Naive thymus-derived CD4-positive, alpha-beta T cell (primary cell): Measurements from ENCODE around the gene DNAJC17. TPM values are rescaled to one million over a fixed set of nuclear protein-coding genes. Genes with fewer than 3 reads are reported as not detected.

ENCODE experiments used
- ATAC-seq: fragments of 150-1000 bp; cut with Tn5 transposase; 2 replicates; pipeline ENCODE4 v1.10.0; 2021; ENCODE audit warnings: mild to moderate bottlenecking, moderate library complexity
- CTCF ChIA-PET: fragments of 350-600 bp; sonication (Branson Sonifier 250); formaldehyde crosslinking; loops from one replicate; lab custom pipeline; 2021; ENCODE audit warnings: antibody characterized with exemption; lab: Charles Lee
- POLR2A ChIA-PET: fragments of 350-600 bp; sonication (Branson Sonifier 250); formaldehyde crosslinking; loops from one replicate; lab custom pipeline; 2021; ENCODE audit warnings: antibody characterized with exemption, inconsistent platforms; lab: Charles Lee
- DNase-seq, 9 donors: peaks; one replicate each; pipeline versions ENCODE4 v3.0.0 to v3.0.0-alpha.2; 2020 to 2022; ENCODE audit warnings: mixed read lengths in 1 of 9
- H3K27ac ChIP-seq: one replicate; pipeline ENCODE4 v1.7.0; 2013; ENCODE audit warnings: mild to moderate bottlenecking, low read depth, low read length, moderate library complexity
- H3K27me3 ChIP-seq, 2 donors: one replicate each; pipeline ENCODE4 v1.7.0; 2013; ENCODE audit warnings: low read length in 2 of 2, mild to moderate bottlenecking in 2 of 2, moderate library complexity in 2 of 2; ENCODE audit not compliant: control insufficient read depth in 2 of 2, insufficient read depth in 2 of 2
- H3K36me3 ChIP-seq, 3 experiments: 1 replicate in 2 of 3; 2 replicates in 1 of 3; pipeline ENCODE4 v1.7.0; 2013; ENCODE audit warnings: low read length in 3 of 3, mild to moderate bottlenecking in 3 of 3, moderate library complexity in 1 of 3; ENCODE audit not compliant: insufficient read depth in 3 of 3, control insufficient read depth in 2 of 3
- H3K4me1 ChIP-seq, 2 donors: one replicate each; pipeline ENCODE4 v1.7.0; 2013; ENCODE audit warnings: low read length in 2 of 2, mild to moderate bottlenecking in 2 of 2, moderate library complexity in 1 of 2; ENCODE audit not compliant: control insufficient read depth in 2 of 2, insufficient read depth in 2 of 2
- H3K4me3 ChIP-seq: 2 replicates; pipeline ENCODE4 v1.7.0; 2013; ENCODE audit warnings: mild to moderate bottlenecking, low read length
- H3K9me3 ChIP-seq, 3 experiments: 1 replicate in 2 of 3; 2 replicates in 1 of 3; pipeline ENCODE4 v1.7.0; 2013; ENCODE audit warnings: low read length in 3 of 3; ENCODE audit not compliant: control insufficient read depth in 2 of 3
- H3K27ac Mint-ChIP-seq, 9 donors: one replicate each; pipeline ENCODE4 v1.8.0; 2020 to 2022; ENCODE audit warnings: mixed read lengths in 9 of 9, mild to moderate bottlenecking in 8 of 9, moderate library complexity in 5 of 9, inconsistent platforms in 2 of 9
- H3K27me3 Mint-ChIP-seq, 5 donors: one replicate each; pipeline ENCODE4 v1.8.0; 2021 to 2022; ENCODE audit warnings: mixed read lengths in 5 of 5, mild to moderate bottlenecking in 1 of 5
- H3K36me3 Mint-ChIP-seq, 5 donors: one replicate each; pipeline ENCODE4 v1.8.0; 2020 to 2022; ENCODE audit warnings: mixed read lengths in 5 of 5, mild to moderate bottlenecking in 3 of 5, inconsistent platforms in 1 of 5
- H3K4me1 Mint-ChIP-seq, 7 donors: one replicate each; pipeline ENCODE4 v1.8.0; 2020 to 2022; ENCODE audit warnings: mixed read lengths in 7 of 7, mild to moderate bottlenecking in 3 of 7, inconsistent platforms in 1 of 7
- H3K4me3 Mint-ChIP-seq, 10 donors: one replicate each; pipeline ENCODE4 v1.8.0; 2020 to 2022; ENCODE audit warnings: mild to moderate bottlenecking in 10 of 10, mixed read lengths in 10 of 10, moderate library complexity in 6 of 10, inconsistent platforms in 2 of 10
- H3K9me3 Mint-ChIP-seq, 11 donors: one replicate each; pipeline ENCODE4 v1.8.0; 2020 to 2022; ENCODE audit warnings: mixed read lengths in 11 of 11, mild to moderate bottlenecking in 4 of 11, inconsistent platforms in 1 of 11, moderate library complexity in 1 of 11
- intact Hi-C, 2 donors: fragments of 100-400 bp; cut with micrococcal nuclease; formaldehyde crosslinking; loops; one replicate each; pipeline ENCODE4 v1.15.1; 2023
- polyA plus RNA-seq, 2 donors: library from polyadenylated mRNA; unstranded; fragments of 300-500 nt; fragmentation: Illumina TruSeq; gene quantifications; one replicate each; pipeline ENCODE4 v1.2.3, GENCODE V29; 2021
- total RNA-seq, 6 experiments: library from RNA in 5 of 6; stranded (reverse) in 5 of 6; gene quantifications; 1 replicate in 5 of 6; 2 replicates in 1 of 6; pipeline ENCODE4 v1.2.3 and lab custom pipeline; 2021 to 2026

The DNAJC17 gene
- total and polyA plus RNA-seq, 7 experiments from 2014 or later, result 28.8 to 50.9 (median 35.5) TPM

DNA sequence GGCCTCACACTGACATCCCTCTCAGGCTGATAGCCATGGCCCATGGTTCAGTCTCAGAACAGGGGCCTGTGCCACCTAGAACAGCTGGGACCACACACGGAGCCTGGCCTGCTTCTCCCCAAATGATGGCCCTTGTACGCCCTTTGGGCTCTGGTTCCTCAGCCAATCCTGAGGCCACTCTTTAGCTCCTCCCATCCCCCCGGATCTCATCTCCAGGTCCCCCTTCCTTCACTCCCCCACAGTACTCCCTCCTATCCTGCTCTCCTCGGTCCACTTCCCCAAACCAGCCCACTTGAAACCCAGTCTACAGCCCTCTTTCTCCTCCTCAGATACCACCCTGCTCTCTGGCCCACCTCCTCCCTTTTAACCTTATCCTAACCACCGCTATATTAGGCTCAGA, 18.2 kb downstream of the DNAJC17 start:
- Mint-ChIP-seq H3K27ac (peak overlapping the region in 2 of 9 donors; percentile 36 to 40), H3K4me3 (peak overlapping the region in 4 of 10 donors; percentile 14 to 49 (median 22)), H3K4me1 (peaks cover 21 to 35% (median 30%) of the 10 kb centered on the region in 7 donors), H3K36me3 (peaks cover 0 to 9% (median 3%) of the 10 kb centered on the region in 5 donors), H3K27me3 (no peaks in the 10 kb centered on the region), H3K9me3 (no peaks in the 10 kb centered on the region)
- POLR2A ChIA-PET, result interaction anchor here (0.5 kb wide), 1 partner anchor 157 kb away, joined by 3 read pairs; no protein-coding TSS in a partner anchor
- no peak overlapping the region for H3K27ac ChIP-seq
- H3K36me3 ChIP-seq, result peaks cover 0 to 19% (median 0%) of the 10 kb centered on the region in 3 experiments
- H3K4me3 ChIP-seq, result no peak overlapping the region
- H3K27me3 ChIP-seq, result no peaks in the 10 kb centered on the region
- peaks cover 14 to 18% of the 10 kb centered on the region in 2 donors for H3K4me1 ChIP-seq
- ATAC-seq (no peak), DNase-seq (no peak)
- CTCF ChIA-PET, result interaction anchor here (0.5 kb wide), 1 partner anchor 110 kb away, joined by 3 read pairs; no protein-coding TSS in a partner anchor
- H3K9me3 ChIP-seq, result no peaks in the 10 kb centered on the region
- intact Hi-C loops, result no loop called here

DNA sequence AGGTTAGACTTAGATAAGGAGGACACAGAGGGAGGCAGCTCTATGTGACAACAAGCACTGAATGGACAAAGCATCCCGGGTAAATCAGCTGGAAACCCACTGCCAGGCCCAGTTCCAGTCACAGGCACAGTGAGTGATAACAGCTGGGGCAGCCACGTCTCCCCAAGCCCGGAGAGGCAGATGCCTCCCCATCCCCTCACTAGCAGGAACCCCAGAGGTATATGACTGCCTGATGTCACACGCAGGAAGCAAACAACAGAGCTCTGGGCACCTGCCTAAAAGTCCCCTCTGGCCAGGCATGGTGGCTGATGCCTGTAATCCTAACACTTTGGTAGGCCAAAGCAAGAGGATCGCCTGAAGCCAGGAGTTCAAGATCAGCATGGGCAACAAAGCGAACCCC, 19.3 kb downstream of the DNAJC17 start:
- CTCF ChIA-PET, result interaction anchor here (0.8 to 0.9 kb wide), 3 partner anchors 106 to 395 kb away, joined by 3 read pairs; partner anchors contain the start of gene VPS18
- intact Hi-C loops, result no loop called here
- H3K36me3 ChIP-seq, result peaks cover 0 to 14% (median 0%) of the 10 kb centered on the region in 3 experiments
- peaks cover 14 to 18% of the 10 kb centered on the region in 2 donors for H3K4me1 ChIP-seq
- Mint-ChIP-seq H3K4me1 (peaks cover 21 to 35% (median 25%) of the 10 kb centered on the region in 7 donors), H3K9me3 (no peaks in the 10 kb centered on the region), H3K4me3 (peak overlapping the region in 3 of 10 donors; percentile 54 to 63 (median 56)), H3K36me3 (peaks cover 0 to 5% (median under 1%) of the 10 kb centered on the region in 5 donors), H3K27ac (peak overlapping the region in 5 of 9 donors; percentile 3 to 36 (median 20)), H3K27me3 (no peaks in the 10 kb centered on the region)
- no peaks in the 10 kb centered on the region for H3K27me3 ChIP-seq
- H3K27ac ChIP-seq, result no peak overlapping the region
- ATAC-seq, result no peak
- POLR2A ChIA-PET, result no interaction called here
- DNase-seq, result no peak
- no peaks in the 10 kb centered on the region for H3K9me3 ChIP-seq
- H3K4me3 ChIP-seq, result no peak overlapping the region

DNA sequence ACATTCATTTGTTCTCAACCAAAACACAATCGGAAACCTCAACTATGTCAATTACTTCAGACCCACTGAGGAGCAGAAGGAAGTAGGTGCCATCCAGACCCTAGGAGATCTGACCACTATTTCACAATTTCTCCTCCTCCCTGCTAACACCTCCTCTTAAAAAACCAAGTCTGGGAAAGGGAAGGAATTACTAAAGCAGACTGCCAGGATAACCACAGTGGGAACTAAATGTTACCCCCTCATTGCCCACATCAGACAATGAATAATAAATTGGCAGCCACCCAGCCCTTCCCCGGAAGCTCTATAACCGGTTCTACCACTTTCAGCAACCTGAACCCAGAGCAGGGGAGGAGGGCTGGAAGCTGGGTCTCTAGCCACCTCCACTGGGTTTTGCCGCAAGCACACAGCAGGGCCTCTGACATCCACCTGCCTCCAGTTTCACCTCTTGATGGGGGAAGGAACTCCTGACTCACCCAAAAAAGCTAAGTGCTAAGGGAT, 19.9 kb downstream of the DNAJC17 start:
- Histone ChIP-seq H3K9me3 (no peaks in the 10 kb centered on the region), H3K4me1 (peaks cover 14 to 18% of the 10 kb centered on the region in 2 donors), H3K4me3 (no peak overlapping the region), H3K27ac (no peak overlapping the region), H3K36me3 (peaks cover 0 to 11% (median 0%) of the 10 kb centered on the region in 3 experiments), H3K27me3 (no peaks in the 10 kb centered on the region)
- DNase-seq (peak in 5 of 9 donors; percentile 35 to 47 (median 39)), ATAC-seq (peak; percentile 56)
- ChIA-PET CTCF (interaction anchor here (0.8 to 0.9 kb wide), 3 partner anchors 106 to 395 kb away, joined by 3 read pairs; partner anchors contain the start of gene VPS18), POLR2A (no interaction called here)
- peaks cover 0 to 5% (median 0%) of the 10 kb centered on the region in 5 donors for H3K36me3 Mint-ChIP-seq
- peaks cover 23 to 37% (median 26%) of the 10 kb centered on the region in 7 donors for H3K4me1 Mint-ChIP-seq
- H3K9me3 Mint-ChIP-seq, result no peaks in the 10 kb centered on the region
- peak overlapping the region; percentile 16 to 71 (median 54) for H3K4me3 Mint-ChIP-seq
- intact Hi-C loops, result no loop called here
- H3K27me3 Mint-ChIP-seq, result no peaks in the 10 kb centered on the region
- H3K27ac Mint-ChIP-seq, result peak overlapping the region in 7 of 9 donors; percentile 3 to 65 (median 36)

DNA sequence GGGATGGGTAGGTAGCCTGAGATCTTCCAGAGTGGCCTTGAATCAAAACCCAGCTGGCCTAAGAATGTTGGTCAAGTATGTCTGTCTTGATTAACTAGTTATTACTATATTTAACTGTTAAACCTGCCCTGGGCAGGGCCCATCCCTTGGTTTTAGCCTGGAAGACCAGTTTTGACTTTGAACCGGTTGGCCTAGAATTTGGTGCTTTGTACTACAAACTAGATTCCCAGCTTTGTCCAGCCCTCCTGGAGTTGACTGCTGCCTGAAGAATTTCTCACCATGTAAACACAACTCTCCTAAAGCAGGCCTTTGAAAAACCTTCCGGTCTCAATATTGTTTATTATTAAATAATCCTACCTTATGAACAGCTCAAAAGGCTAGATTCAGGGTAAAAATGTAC, 21.5 kb downstream of the DNAJC17 start:
- H3K27ac ChIP-seq, result no peak overlapping the region
- Mint-ChIP-seq H3K27ac (no peak overlapping the region), H3K27me3 (no peaks in the 10 kb centered on the region), H3K4me1 (peaks cover 24 to 34% (median 27%) of the 10 kb centered on the region in 7 donors), H3K9me3 (no peaks in the 10 kb centered on the region), H3K4me3 (no peak overlapping the region), H3K36me3 (no peaks in the 10 kb centered on the region)
- H3K4me3 ChIP-seq, result no peak overlapping the region
- peaks cover 0 to 2% (median 0%) of the 10 kb centered on the region in 3 experiments for H3K36me3 ChIP-seq
- CTCF ChIA-PET, result interaction anchor here (0.6 to 5.2 kb wide), 3 partner anchors 17 to 108 kb away, joined by 3 to 48 read pairs (median 3); no protein-coding TSS in a partner anchor
- H3K27me3 ChIP-seq, result no peaks in the 10 kb centered on the region
- no peaks in the 10 kb centered on the region for H3K9me3 ChIP-seq
- DNase-seq (no peak), ATAC-seq (no peak)
- intact Hi-C loops, result no loop called here
- POLR2A ChIA-PET, result interaction anchor here (0.6 to 0.9 kb wide), 2 partner anchors 14 to 22 kb away, joined by 3 to 5 read pairs; partner anchors contain the start of gene GCHFR
- H3K4me1 ChIP-seq, result peaks cover 14 to 18% of the 10 kb centered on the region in 2 donors

DNA sequence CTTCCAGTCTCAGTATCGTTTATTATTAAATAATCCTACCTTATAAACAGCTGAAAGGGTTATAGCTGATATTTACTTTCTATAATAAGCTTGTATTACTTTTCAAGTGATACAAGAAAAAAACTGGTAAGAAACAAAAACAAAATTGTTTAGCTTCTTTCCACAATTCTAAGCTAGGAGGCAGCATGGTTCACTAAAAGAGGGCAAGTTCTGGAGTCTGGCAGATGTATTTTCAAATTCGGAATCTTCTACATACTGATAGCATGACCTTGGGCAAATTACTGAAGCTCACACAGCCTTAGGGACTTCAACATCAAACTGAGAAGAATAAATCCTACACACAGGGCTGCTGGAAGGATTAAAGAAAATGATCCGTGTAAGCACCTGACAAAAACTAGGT, 22.1 kb downstream of the DNAJC17 start:
- no peaks in the 10 kb centered on the region for H3K36me3 Mint-ChIP-seq
- H3K27me3 Mint-ChIP-seq, result no peaks in the 10 kb centered on the region
- POLR2A ChIA-PET, result interaction anchor here (0.5 to 0.9 kb wide), 3 partner anchors 9 to 21 kb away, joined by 3 to 5 read pairs (median 3); partner anchors contain the start of gene GCHFR
- peaks cover 14 to 18% of the 10 kb centered on the region in 2 donors for H3K4me1 ChIP-seq
- H3K27me3 ChIP-seq, result no peaks in the 10 kb centered on the region
- DNase-seq, result no peak
- no peak overlapping the region for H3K27ac Mint-ChIP-seq
- CTCF ChIA-PET, result interaction anchor here (0.8 to 5.2 kb wide), 4 partner anchors 12 to 107 kb away, joined by 3 to 48 read pairs (median 6); no protein-coding TSS in a partner anchor
- no peaks in the 10 kb centered on the region for H3K9me3 Mint-ChIP-seq
- H3K9me3 ChIP-seq, result no peaks in the 10 kb centered on the region
- ATAC-seq, result no peak
- no peak overlapping the region for H3K27ac ChIP-seq
- no peak overlapping the region for H3K4me3 ChIP-seq
- peaks cover 0 to 2% (median 0%) of the 10 kb centered on the region in 3 experiments for H3K36me3 ChIP-seq
- peaks cover 24 to 34% (median 27%) of the 10 kb centered on the region in 7 donors for H3K4me1 Mint-ChIP-seq
- no peak overlapping the region for H3K4me3 Mint-ChIP-seq
- intact Hi-C loops, result no loop called here

DNA sequence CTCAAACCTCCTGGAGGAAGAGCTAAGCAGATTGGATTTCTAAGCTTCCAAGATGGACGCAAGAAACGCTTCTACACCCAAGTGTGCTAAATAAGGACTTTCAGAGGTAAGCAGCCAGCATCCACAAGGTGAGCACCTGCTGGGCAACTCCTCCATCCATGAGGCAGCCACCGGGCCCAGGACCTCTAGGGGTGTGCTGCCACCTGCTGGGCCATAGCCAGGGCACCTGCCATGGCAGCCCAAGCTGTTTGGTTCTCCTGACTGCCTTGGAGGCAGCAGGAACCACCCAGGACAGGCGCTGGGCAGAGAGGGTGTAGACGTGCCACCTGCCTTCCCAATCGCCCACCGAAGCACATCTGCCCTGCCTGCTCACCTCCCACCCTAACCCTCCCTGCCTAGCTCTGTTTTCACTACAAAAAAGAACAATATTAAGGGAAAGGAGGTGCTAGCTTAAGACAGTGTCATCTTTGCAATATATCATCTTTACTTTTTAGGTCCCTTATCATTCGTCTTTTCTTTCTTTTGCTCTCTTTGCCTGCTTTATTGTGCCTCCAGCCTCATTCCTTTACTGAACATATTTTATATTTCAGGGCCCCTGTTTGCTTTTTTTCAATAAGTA, 24.6 kb downstream of the DNAJC17 start:
- CTCF ChIA-PET, result interaction anchor here (0.6 to 5.2 kb wide), 27 partner anchors 9 to 283 kb away, joined by 3 to 48 read pairs (median 4); partner anchors contain the start of genes C15orf62, CCDC32, KNL1 and PPP1R14D
- H3K4me1 Mint-ChIP-seq, result peaks cover 12 to 25% (median 20%) of the 10 kb centered on the region in 7 donors
- intact Hi-C loops, result loop anchor here (1.0 to 5.0 kb wide), 10 partner anchors 18 to 263 kb away; partner anchors contain the start of genes DNAJC17 (in 1 of the 2), GCHFR (in 1 of the 2), RMDN3 (in 1 of the 2) and ZFYVE19 (in 1 of the 2)

More for the DNA sequence above, 24.6 kb downstream of the DNAJC17 start:
- H3K9me3 Mint-ChIP-seq, result no peaks in the 10 kb centered on the region
- H3K4me1 ChIP-seq, result peaks cover 8 to 13% of the 10 kb centered on the region in 2 donors
- no peaks in the 10 kb centered on the region for H3K27me3 Mint-ChIP-seq
- ATAC-seq (peak; percentile 99), DNase-seq (peak; percentile 63 to 78 (median 75))
- POLR2A ChIA-PET, result interaction anchor here (1.7 kb wide), 1 partner anchor 88 kb away, joined by 11 read pairs; the partner anchor contains the start of gene RAD51
- no peaks in the 10 kb centered on the region for H3K9me3 ChIP-seq
- no peaks in the 10 kb centered on the region for H3K27me3 ChIP-seq
- peak overlapping the region in 2 of 9 donors; percentile 34 to 39 for H3K27ac Mint-ChIP-seq
- H3K4me3 ChIP-seq, result no peak overlapping the region
- H3K27ac ChIP-seq, result no peak overlapping the region
- no peak overlapping the region for H3K4me3 Mint-ChIP-seq
- peaks cover 0 to 8% (median 5%) of the 10 kb centered on the region in 5 donors for H3K36me3 Mint-ChIP-seq
- peaks cover 0 to 26% (median 7%) of the 10 kb centered on the region in 3 experiments for H3K36me3 ChIP-seq
